Neural crest cell (in vitro differentiated cells): ENCODE results near the gene ZNF532. TPM values are rescaled to one million over a fixed set of nuclear protein-coding genes. Genes with fewer than 3 reads are reported as not detected.

Experiments
- DNase-seq: peaks from one replicate; pipeline ENCODE4 v3.0.0; 2021; ENCODE audit warnings: low read depth, mixed read lengths, low spot score
- H3K27ac Mint-ChIP-seq: one replicate; pipeline ENCODE4 v1.8.0; 2021; ENCODE audit warnings: mild to moderate bottlenecking, mixed read lengths; ENCODE audit not compliant: unreplicated experiment
- H3K27me3 Mint-ChIP-seq: 2 replicates; pipeline ENCODE4 v1.8.0; 2021; ENCODE audit warnings: low read depth, mild to moderate bottlenecking, mixed read lengths
- H3K36me3 Mint-ChIP-seq: 2 replicates; pipeline ENCODE4 v1.8.0; 2021; ENCODE audit warnings: low read depth, mild to moderate bottlenecking, mixed read lengths
- H3K4me1 Mint-ChIP-seq: 2 replicates; pipeline ENCODE4 v1.8.0; 2021; ENCODE audit warnings: mixed read lengths
- H3K4me3 Mint-ChIP-seq: one replicate; pipeline ENCODE4 v1.8.0; 2021; ENCODE audit warnings: mild to moderate bottlenecking, mixed read lengths
- H3K9me3 Mint-ChIP-seq: 2 replicates; pipeline ENCODE4 v1.8.0; 2021; ENCODE audit warnings: mixed read lengths
- total RNA-seq: library from RNA; stranded (reverse); gene quantifications from 2 replicates; pipeline ENCODE4 v1.2.1, GENCODE V29; 2021
- TF ChIP-seq, protein P1 (sequence below): fragments of 200-600 bp; sonication (generic); conservative IDR thresholded peaks from 2 replicates; pipeline ENCODE4 v1.5.0; 2021; ENCODE audit warnings: antibody characterized with exemption, mild to moderate bottlenecking

ZNF532 gene
- total RNA-seq, 1 donor from 2014 or later = 171 TPM

DNA sequence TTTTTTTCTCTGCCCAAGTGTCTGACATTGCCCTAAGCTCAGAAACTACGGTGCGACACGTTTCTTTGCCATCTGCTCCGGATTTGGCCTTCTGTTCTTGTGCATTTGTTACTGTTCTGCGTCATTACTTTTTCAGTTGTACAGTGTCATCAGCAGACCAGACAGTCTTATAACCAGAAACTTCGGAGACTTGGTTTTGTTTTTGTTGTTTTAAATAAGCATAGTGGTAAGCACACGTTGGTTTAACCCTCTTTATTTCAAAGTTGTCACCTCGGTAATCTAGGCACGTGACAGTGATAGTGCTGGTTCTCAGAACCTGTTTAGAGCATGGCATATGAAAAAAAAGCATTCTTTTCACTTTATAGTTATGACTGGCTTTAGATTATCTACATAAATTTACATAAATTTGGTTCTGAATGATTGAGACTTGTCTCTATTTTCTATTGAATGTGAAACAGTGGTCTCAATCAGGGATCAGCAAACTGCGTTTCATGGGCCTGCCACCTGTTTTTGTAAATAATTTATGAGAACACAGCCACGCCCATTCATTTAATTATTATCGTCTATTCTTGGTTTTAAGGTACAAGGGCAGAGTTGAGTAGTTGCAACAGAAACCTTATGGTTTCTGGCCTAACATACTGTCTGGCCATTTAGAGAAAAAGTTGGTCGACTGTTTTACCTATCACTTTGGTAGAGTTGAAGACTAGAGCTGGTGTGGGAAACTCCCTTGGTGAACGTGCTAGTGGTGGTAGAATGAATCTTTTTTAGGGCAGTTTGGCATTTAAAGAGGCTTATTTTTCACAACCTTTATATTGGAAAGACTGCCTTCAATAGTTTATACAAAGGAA is 106.5 kb downstream of the ZNF532 start:
- DNase-seq = no peak
- peaks cover 17% of the 10 kb centered on the region for H3K36me3 Mint-ChIP-seq
- no peaks in the 10 kb centered on the region for H3K9me3 Mint-ChIP-seq
- H3K27ac Mint-ChIP-seq = no peak overlapping the region
- H3K27me3 Mint-ChIP-seq = no peaks in the 10 kb centered on the region
- peaks cover 14% of the 10 kb centered on the region for H3K4me1 Mint-ChIP-seq
- TF ChIP-seq, protein P1, sequence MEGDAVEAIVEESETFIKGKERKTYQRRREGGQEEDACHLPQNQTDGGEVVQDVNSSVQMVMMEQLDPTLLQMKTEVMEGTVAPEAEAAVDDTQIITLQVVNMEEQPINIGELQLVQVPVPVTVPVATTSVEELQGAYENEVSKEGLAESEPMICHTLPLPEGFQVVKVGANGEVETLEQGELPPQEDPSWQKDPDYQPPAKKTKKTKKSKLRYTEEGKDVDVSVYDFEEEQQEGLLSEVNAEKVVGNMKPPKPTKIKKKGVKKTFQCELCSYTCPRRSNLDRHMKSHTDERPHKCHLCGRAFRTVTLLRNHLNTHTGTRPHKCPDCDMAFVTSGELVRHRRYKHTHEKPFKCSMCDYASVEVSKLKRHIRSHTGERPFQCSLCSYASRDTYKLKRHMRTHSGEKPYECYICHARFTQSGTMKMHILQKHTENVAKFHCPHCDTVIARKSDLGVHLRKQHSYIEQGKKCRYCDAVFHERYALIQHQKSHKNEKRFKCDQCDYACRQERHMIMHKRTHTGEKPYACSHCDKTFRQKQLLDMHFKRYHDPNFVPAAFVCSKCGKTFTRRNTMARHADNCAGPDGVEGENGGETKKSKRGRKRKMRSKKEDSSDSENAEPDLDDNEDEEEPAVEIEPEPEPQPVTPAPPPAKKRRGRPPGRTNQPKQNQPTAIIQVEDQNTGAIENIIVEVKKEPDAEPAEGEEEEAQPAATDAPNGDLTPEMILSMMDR = no peak
- H3K4me3 Mint-ChIP-seq = no peak overlapping the region

DNA sequence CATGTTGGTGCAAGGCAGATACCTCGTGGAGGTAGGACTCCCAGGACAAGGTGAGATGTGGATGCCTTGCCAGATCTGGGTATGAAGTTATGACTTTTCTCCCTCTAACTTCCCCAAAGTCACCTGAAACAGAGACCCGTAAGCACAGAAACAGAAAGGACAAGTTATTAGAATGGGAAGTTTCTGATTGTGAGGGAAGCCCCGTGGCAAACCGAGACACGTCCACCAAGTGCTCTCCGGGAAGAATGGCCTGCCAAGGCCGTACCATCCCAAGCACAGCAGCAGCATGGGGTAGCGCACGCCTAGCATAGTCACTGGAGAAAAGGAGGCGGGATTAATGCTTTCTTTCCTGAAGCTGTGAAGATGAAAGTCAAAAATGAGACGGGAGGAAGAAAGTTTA is 110.6 kb downstream of the ZNF532 start:
- Mint-ChIP-seq H3K27me3 (no peaks in the 10 kb centered on the region), H3K4me1 (peaks cover 21% of the 10 kb centered on the region), H3K27ac (no peak overlapping the region), H3K9me3 (no peaks in the 10 kb centered on the region), H3K36me3 (peaks cover 9% of the 10 kb centered on the region), H3K4me3 (no peak overlapping the region)
- TF ChIP-seq, protein P1 = no peak
- no peak for DNase-seq

DNA sequence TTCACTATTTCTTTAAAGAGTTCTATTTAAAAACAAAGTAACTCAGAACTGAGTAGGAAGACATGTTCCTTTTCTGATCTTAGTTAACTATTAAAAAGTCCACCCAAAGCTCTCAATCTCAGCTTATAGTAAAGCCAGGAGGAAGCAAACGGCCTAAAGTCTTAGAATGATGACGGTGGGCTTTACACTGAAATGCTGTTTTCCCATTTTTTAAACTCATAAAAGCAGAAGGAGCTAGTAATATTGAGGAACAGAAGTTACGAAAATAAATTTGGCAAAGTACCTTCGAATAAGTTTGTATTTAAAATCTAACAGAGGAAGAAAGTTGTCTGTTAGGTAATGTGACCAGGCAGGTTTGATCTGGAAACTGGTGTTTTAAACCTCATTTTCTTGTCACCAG is 111.1 kb downstream of the ZNF532 start:
- Mint-ChIP-seq H3K36me3 (peaks cover 8% of the 10 kb centered on the region), H3K4me1 (peaks cover 22% of the 10 kb centered on the region), H3K27me3 (no peaks in the 10 kb centered on the region), H3K9me3 (no peaks in the 10 kb centered on the region), H3K4me3 (no peak overlapping the region), H3K27ac (no peak overlapping the region)
- DNase-seq = no peak
- TF ChIP-seq, protein P1 = no peak

DNA sequence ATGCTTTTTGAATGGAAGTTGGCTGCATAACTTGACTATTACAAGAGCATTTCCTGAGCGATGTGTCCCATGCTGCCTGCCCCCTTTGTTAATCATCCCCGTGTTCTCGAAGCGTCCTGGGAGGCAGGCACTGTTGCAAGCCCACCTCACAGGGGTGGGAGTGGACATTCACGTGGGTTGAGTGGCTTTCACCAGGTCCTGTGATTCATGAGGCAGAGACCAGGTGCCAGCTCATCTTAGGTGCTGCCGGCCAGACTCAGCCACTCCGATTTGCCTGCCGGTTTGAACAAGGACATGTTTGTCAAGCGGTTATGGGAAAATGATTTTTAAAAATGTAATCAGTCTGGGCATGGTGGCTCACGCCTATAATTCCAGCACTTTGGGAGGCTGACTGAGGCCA is 112.5 kb downstream of the ZNF532 start:
- peaks cover 15% of the 10 kb centered on the region for H3K36me3 Mint-ChIP-seq

DNA sequence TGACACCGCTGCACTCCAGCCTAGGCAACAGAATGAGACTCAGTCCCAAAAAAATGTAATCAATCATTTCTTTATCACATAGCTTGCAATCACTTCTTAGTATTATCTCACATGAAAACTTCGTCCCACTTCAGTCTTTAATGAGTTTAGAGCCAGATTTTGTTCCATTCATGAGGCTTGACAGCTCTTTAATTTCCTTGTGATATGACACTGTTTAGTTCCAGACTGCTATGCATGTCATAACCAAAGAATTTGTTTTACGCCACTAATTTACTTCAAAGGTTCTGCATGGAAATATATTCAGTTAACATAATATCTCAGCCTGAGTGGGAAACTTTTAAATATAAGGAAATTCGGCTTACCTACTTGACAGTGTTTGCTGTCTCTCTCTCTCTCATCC is 113.1 kb downstream of the ZNF532 start:
- H3K27ac Mint-ChIP-seq = no peak overlapping the region
- peaks cover 19% of the 10 kb centered on the region for H3K36me3 Mint-ChIP-seq
- no peak overlapping the region for H3K4me3 Mint-ChIP-seq
- TF ChIP-seq, protein P1 = no peak
- H3K4me1 Mint-ChIP-seq = peaks cover 15% of the 10 kb centered on the region
- no peaks in the 10 kb centered on the region for H3K9me3 Mint-ChIP-seq
- no peak for DNase-seq
- no peaks in the 10 kb centered on the region for H3K27me3 Mint-ChIP-seq

More for the DNA sequence above, 112.5 kb downstream of the ZNF532 start:
- H3K4me1 Mint-ChIP-seq = peaks cover 18% of the 10 kb centered on the region
- H3K27ac Mint-ChIP-seq = peak overlapping the region; percentile 47
- H3K9me3 Mint-ChIP-seq = no peaks in the 10 kb centered on the region
- TF ChIP-seq, protein P1 = no peak
- no peak overlapping the region for H3K4me3 Mint-ChIP-seq
- no peak for DNase-seq
- no peaks in the 10 kb centered on the region for H3K27me3 Mint-ChIP-seq
